ENCODE results near the gene CDON. TPM values are rescaled to one million over a fixed set of nuclear protein-coding genes. Genes with fewer than 3 reads are reported as not detected.
A peak's percentile ranks its signal among the peaks of the same experiment; 100 is the strongest.

The CDON gene
- total and polyA plus RNA-seq, 9 of the 15 experiments (the other 6 are each of a cell fraction or from before 2014, with no cell fraction given): 0.08 to 0.64 (median 0.40) TPM

DNA sequence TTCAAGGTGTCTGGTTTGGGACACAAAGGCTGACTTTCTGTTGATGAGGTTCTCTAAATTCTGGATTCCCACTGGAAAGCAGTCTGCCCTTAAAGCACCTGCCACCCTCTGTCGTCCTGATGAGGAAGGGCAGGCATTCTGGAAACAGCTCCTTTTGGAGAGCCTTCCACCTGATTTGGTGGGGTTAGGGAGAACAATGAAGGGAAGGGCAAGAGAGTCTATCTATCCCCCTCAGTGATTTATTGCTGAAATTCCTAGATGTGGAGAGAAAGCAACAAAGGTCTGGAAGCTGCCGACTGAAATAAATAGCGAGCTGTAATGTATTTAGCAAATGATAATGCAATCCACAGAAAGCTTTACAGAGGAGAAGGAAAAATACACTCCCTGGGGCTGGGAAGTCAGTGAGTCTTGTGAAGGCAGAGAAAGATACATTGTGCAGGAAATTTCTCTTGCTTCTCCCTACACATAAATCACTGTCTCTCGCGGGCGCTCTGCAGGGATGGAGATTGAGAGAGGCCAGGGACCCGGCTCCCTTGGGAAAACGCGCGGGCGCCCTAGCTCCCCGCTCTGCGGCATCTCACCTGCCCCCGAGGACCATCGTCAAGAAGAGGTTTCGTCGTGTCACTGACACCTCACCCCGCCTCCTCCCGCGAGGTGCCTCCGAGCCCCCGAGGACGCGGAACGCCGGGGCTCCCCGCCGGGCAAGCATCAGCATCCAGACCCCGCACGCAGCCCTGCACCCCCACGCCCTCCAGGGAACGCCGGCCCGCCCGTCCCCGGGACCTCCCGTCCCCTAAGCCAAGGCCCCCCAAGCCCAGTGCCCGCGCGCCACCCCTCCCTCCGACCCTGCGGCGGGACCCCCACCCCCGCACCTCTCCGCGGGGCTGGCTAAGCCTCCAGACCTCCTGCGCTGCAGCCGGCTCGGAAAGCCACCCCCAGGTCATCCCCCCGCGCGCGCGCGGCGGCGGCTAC is 673 bp downstream of the CDON start (continued):
- TF ChIP-seq, protein P1, sequence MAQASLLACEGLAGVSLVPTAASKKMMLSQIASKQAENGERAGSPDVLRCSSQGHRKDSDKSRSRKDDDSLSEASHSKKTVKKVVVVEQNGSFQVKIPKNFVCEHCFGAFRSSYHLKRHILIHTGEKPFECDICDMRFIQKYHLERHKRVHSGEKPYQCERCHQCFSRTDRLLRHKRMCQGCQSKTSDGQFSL (CRISPR knock-in tag; IDR thresholded peaks at IDR 0.05): no peak
- TF ChIP-seq, protein P1 (tag; IDR thresholded peaks at IDR 0.05): 0 out of 4 replicates have a peak, but pooled peaks of 1 of the 2 experiments have one; percentile 57
- peak; percentile 16 for TF ChIP-seq MEIS2 (IDR thresholded peaks at IDR 0.05; ENCODE audit: partially characterized antibody)
- no peak for TF ChIP-seq ZNF766 (CRISPR knock-in tag; conservative IDR thresholded peaks at IDR 0.05)

DNA sequence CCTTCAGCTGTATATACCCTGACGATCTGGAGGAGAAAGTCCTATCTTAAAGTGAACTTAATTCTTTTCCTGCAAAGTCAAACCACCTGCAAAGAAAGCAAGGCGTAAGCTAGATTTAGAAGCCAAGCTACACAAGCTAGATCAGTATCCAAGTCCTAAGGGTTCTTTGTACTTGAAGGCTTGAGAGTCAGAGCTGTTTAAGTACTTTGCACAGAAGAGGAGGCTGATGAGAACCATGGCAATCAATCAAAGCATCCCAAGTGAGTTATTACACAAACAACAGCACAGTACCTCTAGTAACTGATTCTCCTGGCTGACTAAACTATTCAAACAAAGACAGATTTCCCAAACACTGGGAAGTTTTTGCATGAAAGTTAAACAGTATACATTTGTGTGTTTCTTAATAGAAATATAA is 1.9 kb downstream of the CDON start:
- ChIA-PET POLR2A (no interaction called here), CTCF (ENCODE audit: low intra/inter-chr PET ratio) (no interaction called here)
- Histone ChIP-seq H4K20me1 (replicated peaks; ENCODE audit: control insufficient read depth, insufficient read depth, low read length) (peaks cover 8% of the 10 kb centered on the region; the same call in 1 of the 2 replicates), H2AFZ (ENCODE audit: low read depth, low read length) (no peak overlapping the region), H3K27ac (ENCODE audit: extremely low read depth, low read depth, low read length) (no peak overlapping the region), H3K27me3 (ENCODE audit: control insufficient read depth in 2 of 2, insufficient read depth in 2 of 2, low read length in 2 of 2) (peaks cover 3 to 29% of the 10 kb centered on the region in 2 experiments; a peak in 3 of 5 replicates), H3K4me1 (replicated peaks in 1 of 2; ENCODE audit: control insufficient read depth in 2 of 2, insufficient read depth in 2 of 2, low read length in 2 of 2) (peaks cover 0 to 12% of the 10 kb centered on the region in 2 experiments; a peak in 2 of 5 replicates), H3K36me3 (ENCODE audit: control insufficient read depth, insufficient read depth, low read length) (no peaks in the 10 kb centered on the region), H3K9me3 (replicated peaks; ENCODE audit: control insufficient read depth, insufficient read depth, low read depth, low read length) (no peaks in the 10 kb centered on the region), H3K79me2 (ENCODE audit: control insufficient read depth, insufficient read depth, low read length) (no peaks in the 10 kb centered on the region), H3K4me2 (ENCODE audit: insufficient read depth, low read length) (no peak overlapping the region), H3K4me3 (no peak overlapping the region), H3K9ac (ENCODE audit: insufficient read depth in 1 of 2, low read depth in 2 of 2, low read length in 2 of 2) (no peak overlapping the region), H3K9me1 (ENCODE audit: control insufficient read depth, insufficient read depth, low read length) (no peaks in the 10 kb centered on the region)
- WGBS (ENCODE audit: insufficient coverage, low coverage, missing lambda C conversion rate): 15% methylated on average over 2 of the region's 2 CpGs
- FAIRE-seq (no peak), DNase-seq (ENCODE audit: extremely low read depth in 1 of 4, low spot score in 3 of 4) (no peak), ATAC-seq (no peak)
- in situ Hi-C loops (cut with MboI) (no loop called here), intact Hi-C loops (cut with micrococcal nuclease) (no loop called here)
- no TSS peak for BruUV-seq (replicated peaks)
- TF ChIP-seq GATA2 (CRISPR knock-in tag; IDR thresholded peaks at IDR 0.05) (no peak), SNRNP70 (optimal IDR thresholded peaks at IDR 0.05; ENCODE audit: low read depth, low read length) (no peak), EP400 (IDR thresholded peaks at IDR 0.05) (no peak), MECOM (CRISPR knock-in tag; IDR thresholded peaks at IDR 0.05) (no peak), NFRKB (IDR thresholded peaks at IDR 0.05; ENCODE audit: low read depth) (no peak), ZNF639 (CRISPR knock-in tag; conservative IDR thresholded peaks at IDR 0.05 in 1 of 2, IDR thresholded peaks at IDR 0.05 in 1 of 2) (no peak), RFX5 (IDR thresholded peaks at IDR 0.05; ENCODE audit: low read depth, low read length) (no peak)
- TF ChIP-seq, protein P2, sequence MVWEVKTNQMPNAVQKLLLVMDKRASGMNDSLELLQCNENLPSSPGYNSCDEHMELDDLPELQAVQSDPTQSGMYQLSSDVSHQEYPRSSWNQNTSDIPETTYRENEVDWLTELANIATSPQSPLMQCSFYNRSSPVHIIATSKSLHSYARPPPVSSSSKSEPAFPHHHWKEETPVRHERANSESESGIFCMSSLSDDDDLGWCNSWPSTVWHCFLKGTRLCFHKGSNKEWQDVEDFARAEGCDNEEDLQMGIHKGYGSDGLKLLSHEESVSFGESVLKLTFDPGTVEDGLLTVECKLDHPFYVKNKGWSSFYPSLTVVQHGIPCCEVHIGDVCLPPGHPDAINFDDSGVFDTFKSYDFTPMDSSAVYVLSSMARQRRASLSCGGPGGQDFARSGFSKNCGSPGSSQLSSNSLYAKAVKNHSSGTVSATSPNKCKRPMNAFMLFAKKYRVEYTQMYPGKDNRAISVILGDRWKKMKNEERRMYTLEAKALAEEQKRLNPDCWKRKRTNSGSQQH (CRISPR knock-in tag; IDR thresholded peaks at IDR 0.05): no peak
